Measurements from ENCODE around the gene RBM4. TPM values are rescaled to one million over a fixed set of nuclear protein-coding genes. Genes with fewer than 3 reads are reported as not detected.

RBM4 gene
- total and polyA plus RNA-seq, 4 donors = 36.9 to 59.2 (median 46.4) TPM

DNA sequence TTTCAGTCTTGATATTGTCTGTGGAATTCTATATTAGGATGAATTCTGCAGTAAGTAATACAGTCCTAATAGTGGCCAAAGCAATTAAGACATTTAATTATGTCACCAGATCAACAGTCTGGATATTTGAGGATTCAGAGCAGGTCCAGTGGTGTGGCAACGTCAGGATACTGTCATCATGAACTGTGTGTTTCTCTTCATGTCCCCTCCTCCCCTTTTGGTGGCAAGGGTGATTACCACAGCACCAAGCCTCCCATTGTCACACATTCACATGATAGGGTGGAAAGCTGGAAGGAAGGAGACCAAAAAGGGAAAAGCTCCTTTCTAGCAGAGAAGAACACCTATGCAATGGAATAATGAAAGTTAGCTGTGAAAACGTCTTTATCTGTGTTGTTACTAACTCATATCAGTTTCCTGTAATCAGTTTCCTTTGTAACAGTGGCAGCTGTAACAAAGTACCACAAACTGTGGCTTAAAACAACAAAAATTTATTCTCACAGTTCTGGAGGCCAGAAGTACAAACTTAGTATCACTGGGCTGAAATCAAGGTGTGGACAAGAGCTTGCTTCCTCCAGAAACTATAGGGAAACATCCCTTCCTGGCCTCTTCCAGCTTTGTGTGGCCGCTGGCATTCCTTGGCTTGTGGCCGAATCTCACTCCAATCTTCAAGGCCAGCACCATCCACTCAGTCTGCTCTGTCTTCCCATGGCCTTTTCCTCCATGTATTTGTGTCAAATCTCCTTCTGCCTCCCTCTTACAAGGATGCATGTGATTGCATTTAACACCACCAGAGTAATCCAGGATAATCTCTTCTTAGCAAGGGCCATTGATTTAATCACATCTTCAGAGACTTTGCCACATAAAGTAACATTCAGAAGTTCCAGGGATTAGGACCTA lies 28.5 kb upstream of the RBM4 start:
- DNase-seq (ENCODE audit: low spot score) = no peak
- TF ChIP-seq GABPA (IDR thresholded peaks at IDR 0.05 in 1 of 2, conservative IDR thresholded peaks at IDR 0.05 in 1 of 2) (no peak), HNF4A (conservative IDR thresholded peaks at IDR 0.05) (peak in 1 of 2 donors; percentile 41), NR2F2 (IDR thresholded peaks at IDR 0.05) (no peak), FOXA2 (IDR thresholded peaks at IDR 0.05) (no peak), RXRA (IDR thresholded peaks at IDR 0.05) (peak in 1 of 2 donors; percentile 38)
- H3K9me3 ChIP-seq (ENCODE audit: control insufficient read depth in 4 of 4, low read length in 3 of 4) = no peaks in the 10 kb centered on the region
- no peak overlapping the region for H3K4me3 ChIP-seq (ENCODE audit: low read depth in 1 of 3, low read length in 3 of 3)
- H3K27ac ChIP-seq (ENCODE audit: low read depth in 1 of 2, low read length in 2 of 2) = peak overlapping the region in 1 of 2 donors; percentile 2
- H3K4me1 ChIP-seq (ENCODE audit: control insufficient read depth in 4 of 4, insufficient read depth in 4 of 4, low read length in 3 of 4) = peaks cover 9 to 37% (median 29%) of the 10 kb centered on the region in 4 donors
- peaks cover 3 to 12% (median 6%) of the 10 kb centered on the region in 4 donors for H3K36me3 ChIP-seq (ENCODE audit: control insufficient read depth in 4 of 4, insufficient read depth in 3 of 4, low read depth in 1 of 4, low read length in 3 of 4)
- 53% methylated on average over 4 of the region's 4 CpGs for WGBS
- no peak overlapping the region for H3K9ac ChIP-seq (ENCODE audit: low read depth in 1 of 2, low read length in 2 of 2)
- no peaks in the 10 kb centered on the region for H3K27me3 ChIP-seq (ENCODE audit: control insufficient read depth in 4 of 4, insufficient read depth in 4 of 4, low read length in 3 of 4)

DNA sequence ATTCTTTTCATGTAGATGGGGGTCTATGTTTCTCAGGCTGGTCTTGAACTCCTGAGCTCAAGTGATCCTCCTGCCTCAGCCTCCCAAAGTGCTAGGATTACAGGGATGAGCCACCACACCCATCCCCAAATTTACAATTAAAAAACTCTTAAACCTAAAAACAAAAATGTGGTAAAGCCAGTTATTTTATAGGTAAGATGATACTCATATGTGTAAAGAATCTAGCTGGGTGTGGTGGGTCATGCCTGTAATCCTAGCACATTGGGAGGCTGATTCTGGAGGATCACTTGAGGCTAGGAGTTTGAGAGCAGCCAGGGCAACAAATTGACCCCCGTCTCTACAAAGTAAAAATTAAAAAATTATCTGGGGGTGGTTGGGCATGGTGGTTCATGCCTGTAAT lies 26.0 kb upstream of the RBM4 start:
- no peaks in the 10 kb centered on the region for H3K9me3 ChIP-seq (ENCODE audit: control insufficient read depth in 4 of 4, low read length in 3 of 4)
- no peak for TF ChIP-seq EGR1 (IDR thresholded peaks at IDR 0.05; ENCODE audit: low read depth in 2 of 2)
- no peak for TF ChIP-seq MAX (IDR thresholded peaks at IDR 0.05)
- no peak for TF ChIP-seq GABPA (IDR thresholded peaks at IDR 0.05 in 1 of 2, conservative IDR thresholded peaks at IDR 0.05 in 1 of 2)
- no peak for TF ChIP-seq TAF1 (conservative IDR thresholded peaks at IDR 0.05)
- no peak for TF ChIP-seq REST (IDR thresholded peaks at IDR 0.05)
- H3K4me3 ChIP-seq (ENCODE audit: low read depth in 1 of 3, low read length in 3 of 3) = no peak overlapping the region
- H3K4me1 ChIP-seq (ENCODE audit: control insufficient read depth in 4 of 4, insufficient read depth in 4 of 4, low read length in 3 of 4) = peaks cover 6 to 28% (median 17%) of the 10 kb centered on the region in 4 donors
- no peak for DNase-seq (ENCODE audit: low spot score)
- no peaks in the 10 kb centered on the region for H3K27me3 ChIP-seq (ENCODE audit: control insufficient read depth in 4 of 4, insufficient read depth in 4 of 4, low read length in 3 of 4)
- H3K9ac ChIP-seq (ENCODE audit: low read depth in 1 of 2, low read length in 2 of 2) = no peak overlapping the region
- no peak overlapping the region for H3K27ac ChIP-seq (ENCODE audit: low read depth in 1 of 2, low read length in 2 of 2)
- 96% methylated on average over 1 of the region's 1 CpG for WGBS
- no peaks in the 10 kb centered on the region for H3K36me3 ChIP-seq (ENCODE audit: control insufficient read depth in 4 of 4, insufficient read depth in 3 of 4, low read depth in 1 of 4, low read length in 3 of 4)

DNA sequence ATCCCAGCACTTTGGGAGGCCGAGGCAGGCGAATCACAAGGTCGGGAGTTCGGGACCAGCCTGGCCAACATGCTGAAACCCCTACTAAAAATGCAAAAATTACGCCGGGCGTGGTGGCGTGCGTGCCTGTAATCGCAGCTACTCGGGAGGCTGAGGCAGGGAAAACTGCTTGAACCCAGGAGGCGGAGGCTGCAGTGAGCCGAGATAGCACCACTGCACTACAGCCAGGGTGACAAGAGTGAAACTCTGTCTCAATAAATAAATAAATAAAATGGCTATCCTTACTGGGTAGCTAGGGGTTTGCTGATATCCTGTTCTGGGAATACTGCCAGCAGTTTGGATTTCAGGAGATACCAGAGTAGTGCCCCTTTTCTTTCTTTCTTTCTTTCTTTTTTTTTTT lies 24.4 kb upstream of the RBM4 start:
- H3K9me3 ChIP-seq (ENCODE audit: control insufficient read depth in 4 of 4, low read length in 3 of 4) = no peaks in the 10 kb centered on the region
- no peak overlapping the region for H3K9ac ChIP-seq (ENCODE audit: low read depth in 1 of 2, low read length in 2 of 2)
- H3K36me3 ChIP-seq (ENCODE audit: control insufficient read depth in 4 of 4, insufficient read depth in 3 of 4, low read depth in 1 of 4, low read length in 3 of 4) = no peaks in the 10 kb centered on the region
- H3K27me3 ChIP-seq (ENCODE audit: control insufficient read depth in 4 of 4, insufficient read depth in 4 of 4, low read length in 3 of 4) = no peaks in the 10 kb centered on the region
- WGBS = 64% methylated on average over 13 of the region's 13 CpGs
- H3K27ac ChIP-seq (ENCODE audit: low read depth in 1 of 2, low read length in 2 of 2) = peak overlapping the region; percentile 32 to 40
- H3K4me3 ChIP-seq (ENCODE audit: low read depth in 1 of 3, low read length in 3 of 3) = no peak overlapping the region
- peaks cover 3 to 36% (median 28%) of the 10 kb centered on the region in 4 donors for H3K4me1 ChIP-seq (ENCODE audit: control insufficient read depth in 4 of 4, insufficient read depth in 4 of 4, low read length in 3 of 4)
- no peak for DNase-seq (ENCODE audit: low spot score)
- TF ChIP-seq JUND (IDR thresholded peaks at IDR 0.05) (peak in 1 of 2 donors; percentile 30), REST (IDR thresholded peaks at IDR 0.05) (no peak), FOXA1 (IDR thresholded peaks at IDR 0.05) (no peak), NR2F2 (IDR thresholded peaks at IDR 0.05) (no peak), SP1 (IDR thresholded peaks at IDR 0.05) (peak; percentile 34), YY1 (IDR thresholded peaks at IDR 0.05) (peak; percentile 51)
- TF ChIP-seq, protein P1, sequence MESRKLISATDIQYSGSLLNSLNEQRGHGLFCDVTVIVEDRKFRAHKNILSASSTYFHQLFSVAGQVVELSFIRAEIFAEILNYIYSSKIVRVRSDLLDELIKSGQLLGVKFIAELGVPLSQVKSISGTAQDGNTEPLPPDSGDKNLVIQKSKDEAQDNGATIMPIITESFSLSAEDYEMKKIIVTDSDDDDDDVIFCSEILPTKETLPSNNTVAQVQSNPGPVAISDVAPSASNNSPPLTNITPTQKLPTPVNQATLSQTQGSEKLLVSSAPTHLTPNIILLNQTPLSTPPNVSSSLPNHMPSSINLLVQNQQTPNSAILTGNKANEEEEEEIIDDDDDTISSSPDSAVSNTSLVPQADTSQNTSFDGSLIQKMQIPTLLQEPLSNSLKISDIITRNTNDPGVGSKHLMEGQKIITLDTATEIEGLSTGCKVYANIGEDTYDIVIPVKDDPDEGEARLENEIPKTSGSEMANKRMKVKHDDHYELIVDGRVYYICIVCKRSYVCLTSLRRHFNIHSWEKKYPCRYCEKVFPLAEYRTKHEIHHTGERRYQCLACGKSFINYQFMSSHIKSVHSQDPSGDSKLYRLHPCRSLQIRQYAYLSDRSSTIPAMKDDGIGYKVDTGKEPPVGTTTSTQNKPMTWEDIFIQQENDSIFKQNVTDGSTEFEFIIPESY (IDR thresholded peaks at IDR 0.05) = no peak
- TF ChIP-seq, protein P2, sequence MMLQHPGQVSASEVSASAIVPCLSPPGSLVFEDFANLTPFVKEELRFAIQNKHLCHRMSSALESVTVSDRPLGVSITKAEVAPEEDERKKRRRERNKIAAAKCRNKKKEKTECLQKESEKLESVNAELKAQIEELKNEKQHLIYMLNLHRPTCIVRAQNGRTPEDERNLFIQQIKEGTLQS (IDR thresholded peaks at IDR 0.05) = no peak

Data from liver (tissue), 9 donors.